HepG2 (cell line): ENCODE data around the gene TSPYL6. TPM values are rescaled to one million over a fixed set of nuclear protein-coding genes. Genes with fewer than 3 reads are reported as not detected.

ENCODE experiments used
- ATAC-seq: fragments of 200-7000 bp; cut with Tn5 transposase; 3 replicates; pipeline ENCODE4 v1.9.1; 2020; ENCODE audit warnings: mild to moderate bottlenecking, moderate library complexity
- BruUV-seq: library from RNA; stranded (reverse); fragments of 400-500 nt; replicated peaks from 2 replicates; lab custom pipeline; 2021; lab: Mats Ljungman, UMichigan
- CTCF ChIA-PET: fragments of 300-600 bp; formaldehyde crosslinking; extraction: SDS; loops from one replicate; lab custom pipeline; 2021; ENCODE audit warnings: low total read pairs, inconsistent platforms, low intra/inter-chr PET ratio; lab: Yijun Ruan, JAX
- POLR2A ChIA-PET: fragments of 350-600 bp; sonication (Branson Sonifier 250); formaldehyde crosslinking; loops from one replicate; lab custom pipeline; 2020; ENCODE audit warnings: antibody characterized with exemption, inconsistent platforms; lab: Yijun Ruan, JAX
- DNase-seq: peaks from one replicate; pipeline ENCODE4 v3.0.0-alpha.2; 2015; ENCODE audit warnings: low spot score
- FAIRE-seq: peaks from 3 replicates; lab custom pipeline; 2011; peaks lifted over from hg19 to GRCh38; lab: Jason Lieb, UNC
- H2AFZ ChIP-seq: one replicate; pipeline ENCODE4 v1.6.1; 2011; ENCODE audit warnings: low read length, inconsistent platforms
- H3K27ac ChIP-seq: fragments of 300-600 bp; 3 replicates; pipeline ENCODE4 v1.8.0; 2011; ENCODE audit warnings: mixed run types, mild to moderate bottlenecking, mixed read lengths, low read length, inconsistent platforms; ENCODE audit not compliant: insufficient read depth; ENCODE audit errors: extremely low read length
- H3K27me3 ChIP-seq, 2 experiments: fragments of 200-600 bp in 1 of 2; 2 replicates in 1 of 2; 3 replicates in 1 of 2; pipeline versions ENCODE4 v1.6.0 to v1.8.0; 2011; ENCODE audit warnings: low read length in 2 of 2, mild to moderate bottlenecking in 2 of 2, moderate library complexity in 2 of 2, inconsistent platforms in 1 of 2; ENCODE audit not compliant: insufficient read depth in 2 of 2, control insufficient read depth in 1 of 2
- H3K36me3 ChIP-seq, 2 experiments: fragments of 200-600 bp in 1 of 2; replicated peaks in 1 of 2; 2 replicates in 1 of 2; 3 replicates in 1 of 2; pipeline versions ENCODE4 v1.5.1 to v1.8.0; 2011; ENCODE audit warnings: low read length in 2 of 2, inconsistent platforms in 1 of 2; ENCODE audit not compliant: insufficient read depth in 2 of 2, control insufficient read depth in 1 of 2
- H3K4me1 ChIP-seq: 2 replicates; pipeline ENCODE4 v1.5.1; 2012; ENCODE audit warnings: low read length, inconsistent platforms; ENCODE audit not compliant: insufficient read depth
- H3K4me2 ChIP-seq: 2 replicates; pipeline ENCODE4 v1.6.0; 2011; ENCODE audit warnings: low read depth, low read length, inconsistent platforms
- H3K4me3 ChIP-seq, 3 experiments: fragments of 200-600 bp in 1 of 3; sonication (generic), shearing (Covaris generic) in 1 of 3; replicated peaks in 1 of 3; 2 replicates each; pipeline ENCODE4 v1.5.1; 2011 to 2016; ENCODE audit warnings: low read length in 3 of 3, inconsistent platforms in 2 of 3, low read depth in 2 of 3, mild to moderate bottlenecking in 2 of 3, control low read depth in 1 of 3, mixed read lengths in 1 of 3; ENCODE audit not compliant: insufficient read depth in 1 of 3
- H3K79me2 ChIP-seq: one replicate; pipeline ENCODE4 v1.6.1; 2011; ENCODE audit warnings: low read length, inconsistent platforms; ENCODE audit not compliant: insufficient read depth
- H3K9ac ChIP-seq: 2 replicates; pipeline ENCODE4 v1.6.0; 2011; ENCODE audit warnings: mild to moderate bottlenecking, low read depth, low read length, inconsistent platforms; ENCODE audit not compliant: insufficient read depth
- H3K9me3 ChIP-seq: 2 replicates; pipeline ENCODE4 v1.5.1; 2012; ENCODE audit warnings: mild to moderate bottlenecking, low read length
- H4K20me1 ChIP-seq: 2 replicates; pipeline ENCODE4 v1.6.0; 2011; ENCODE audit warnings: inconsistent platforms, mild to moderate bottlenecking, low read length, moderate library complexity; ENCODE audit not compliant: insufficient read depth
- CREM ChIP-seq, 2 experiments: sonication (generic) in 1 of 2; formaldehyde crosslinking in 1 of 2; IDR thresholded peaks; 2 replicates each; pipeline versions ENCODE4 v1.4.0 to v1.6.1; 2016 to 2020; ENCODE audit warnings: antibody characterized with exemption in 1 of 2, mild to moderate bottlenecking in 1 of 2, missing genetic modification reagents in 1 of 2
- ELF3 ChIP-seq: IDR thresholded peaks from 2 replicates; pipeline ENCODE4 v1.6.1; 2016; ENCODE audit warnings: missing genetic modification reagents, missing compliant biosample characterization
- FOXA1 ChIP-seq, 2 experiments: fragments of 450-650 bp in 1 of 2; sonication (generic) in 1 of 2; formaldehyde crosslinking in 1 of 2; IDR thresholded peaks; 2 replicates each; pipeline versions ENCODE4 v1.4.0 to v1.6.1; 2016 to 2020; ENCODE audit warnings: missing genetic modification reagents in 1 of 2
- FOXA3 ChIP-seq: IDR thresholded peaks from 2 replicates; pipeline ENCODE4 v1.6.1; 2016; ENCODE audit warnings: missing genetic modification reagents, missing compliant biosample characterization
- GATAD2A ChIP-seq: IDR thresholded peaks from 2 replicates; pipeline ENCODE4 v1.6.1; 2016
- HNF1A ChIP-seq, 2 experiments: sonication (generic) in 1 of 2; formaldehyde crosslinking in 1 of 2; IDR thresholded peaks; 2 replicates each; pipeline versions ENCODE4 v1.4.0 to v1.6.1; 2016 to 2020; ENCODE audit warnings: borderline replicate concordance in 1 of 2, low read depth in 1 of 2, mild to moderate bottlenecking in 1 of 2, missing genetic modification reagents in 1 of 2
- HNRNPUL1 ChIP-seq: fragments of 200-400 bp; formaldehyde crosslinking; IDR thresholded peaks from 2 replicates; pipeline ENCODE4 v1.6.1; 2017; ENCODE audit warnings: low read depth, mild to moderate bottlenecking, low read length, moderate library complexity
- NRL ChIP-seq: sonication (generic); formaldehyde crosslinking; IDR thresholded peaks from 2 replicates; pipeline ENCODE4 v1.5.0; 2020; ENCODE audit warnings: missing genetic modification reagents, mild to moderate bottlenecking, moderate library complexity, borderline replicate concordance
- RARA ChIP-seq: IDR thresholded peaks from 2 replicates; pipeline ENCODE4 v1.6.1; 2016; ENCODE audit warnings: missing genetic modification reagents, missing compliant biosample characterization
- RFXANK ChIP-seq: IDR thresholded peaks from 2 replicates; pipeline ENCODE4 v1.6.1; 2016
- SOX5 ChIP-seq: IDR thresholded peaks from 2 replicates; pipeline ENCODE4 v1.6.1; 2016; ENCODE audit warnings: borderline replicate concordance
- SP5 ChIP-seq: IDR thresholded peaks from 2 replicates; pipeline ENCODE4 v1.6.1; 2016; ENCODE audit warnings: low read depth, borderline replicate concordance
- SRSF1 ChIP-seq: fragments of 200-400 bp; formaldehyde crosslinking; optimal IDR thresholded peaks from 2 replicates; pipeline ENCODE3; 2017; ENCODE audit warnings: mild to moderate bottlenecking, low read depth, low read length, moderate library complexity
- ZBTB42 ChIP-seq: sonication (generic); formaldehyde crosslinking; IDR thresholded peaks from 2 replicates; pipeline ENCODE4 v1.5.0; 2020; ENCODE audit warnings: mild to moderate bottlenecking, missing genetic modification reagents
- ZNF225 ChIP-seq: sonication (generic); formaldehyde crosslinking; IDR thresholded peaks from 2 replicates; pipeline ENCODE4 v1.4.0; 2020; ENCODE audit warnings: mild to moderate bottlenecking, missing genetic modification reagents
- ZNF441 ChIP-seq: sonication (generic); formaldehyde crosslinking; IDR thresholded peaks from 2 replicates; pipeline ENCODE4 v1.7.0; 2021; ENCODE audit warnings: missing genetic modification reagents, borderline replicate concordance
- ZNF572 ChIP-seq: sonication (generic); formaldehyde crosslinking; IDR thresholded peaks from 2 replicates; pipeline ENCODE4 v1.5.1; 2020; ENCODE audit warnings: mild to moderate bottlenecking, missing genetic modification reagents
- ZNF720 ChIP-seq: sonication (generic); formaldehyde crosslinking; IDR thresholded peaks from 2 replicates; pipeline ENCODE4 v1.4.0; 2020; ENCODE audit warnings: missing genetic modification reagents
- WGBS: methylation state at CpG from one replicate; pipeline ENCODE4 v1.1.6; 2017; ENCODE audit warnings: low lambda C conversion rate; 5-methylcytosine and 5-hydroxymethylcytosine counted together
- in situ Hi-C: cut with HindIII; loops from 2 replicates; pipeline ENCODE4 v1.10.0; 2017; ENCODE audit warnings: low pct_unique_long_range_greater_than_20kb; ENCODE audit not compliant: extremely low pct_ligation_motif_present
- intact Hi-C: fragments of 100-400 bp; cut with micrococcal nuclease; formaldehyde crosslinking; loops from one replicate; pipeline ENCODE4 v1.10.0; 2022; ENCODE audit not compliant: unreplicated experiment
- polyA plus RNA-seq, 8 experiments: library from polyadenylated mRNA; depleted of rRNA in 3 of 8; stranded (reverse) in 7 of 8; unstranded in 1 of 8; fragments of >200 nt; fragmentation: Illumina TruSeq in 4 of 8; extraction: Trizol in 4 of 8; gene quantifications; 2 replicates each; pipeline versions ENCODE4 v1.2.1 to v1.2.3, GENCODE V29; 2011 to 2016; ENCODE audit warnings: low read depth in 4 of 8, missing spikeins in 1 of 8, mixed read lengths in 1 of 8; ENCODE audit not compliant: insufficient read depth in 1 of 8
- total RNA-seq, 5 experiments: library from RNA; depleted of rRNA; stranded (reverse); fragments of >200 nt; fragmentation: Illumina TruSeq; extraction: Trizol; gene quantifications; 2 replicates each; pipeline ENCODE4 v1.2.3, GENCODE V29; 2016; ENCODE audit warnings: low read depth in 1 of 5
- TF ChIP-seq, protein P1 (sequence below): sonication (generic); formaldehyde crosslinking; IDR thresholded peaks from 2 replicates; pipeline ENCODE4 v1.4.0; 2020; ENCODE audit warnings: mild to moderate bottlenecking, missing genetic modification reagents

TSPYL6 gene
- total and polyA plus RNA-seq, 2 of the 13 experiments (the other 11 are each of a cell fraction or from before 2014, with no cell fraction given) = 0.03 TPM; not detected in 1

GRCh38 chr2:54227798-54228197 is 28.2 kb downstream of the TSPYL6 start (continued):
- TF ChIP-seq SP5 (no peak), ZBTB42 (CRISPR knock-in tag) (no peak), ZNF720 (CRISPR knock-in tag) (no peak), HNRNPUL1 (no peak), ZNF441 (no peak), ELF3 (CRISPR knock-in tag) (no peak)
- TF ChIP-seq, protein P1, sequence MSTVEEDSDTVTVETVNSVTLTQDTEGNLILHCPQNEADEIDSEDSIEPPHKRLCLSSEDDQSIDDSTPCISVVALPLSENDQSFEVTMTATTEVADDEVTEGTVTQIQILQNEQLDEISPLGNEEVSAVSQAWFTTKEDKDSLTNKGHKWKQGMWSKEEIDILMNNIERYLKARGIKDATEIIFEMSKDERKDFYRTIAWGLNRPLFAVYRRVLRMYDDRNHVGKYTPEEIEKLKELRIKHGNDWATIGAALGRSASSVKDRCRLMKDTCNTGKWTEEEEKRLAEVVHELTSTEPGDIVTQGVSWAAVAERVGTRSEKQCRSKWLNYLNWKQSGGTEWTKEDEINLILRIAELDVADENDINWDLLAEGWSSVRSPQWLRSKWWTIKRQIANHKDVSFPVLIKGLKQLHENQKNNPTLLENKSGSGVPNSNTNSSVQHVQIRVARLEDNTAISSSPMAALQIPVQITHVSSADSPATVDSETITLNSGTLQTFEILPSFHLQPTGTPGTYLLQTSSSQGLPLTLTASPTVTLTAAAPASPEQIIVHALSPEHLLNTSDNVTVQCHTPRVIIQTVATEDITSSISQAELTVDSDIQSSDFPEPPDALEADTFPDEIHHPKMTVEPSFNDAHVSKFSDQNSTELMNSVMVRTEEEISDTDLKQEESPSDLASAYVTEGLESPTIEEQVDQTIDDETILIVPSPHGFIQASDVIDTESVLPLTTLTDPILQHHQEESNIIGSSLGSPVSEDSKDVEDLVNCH = no peak

GRCh38 chr2:54226260-54226659 is 29.8 kb downstream of the TSPYL6 start:
- peaks cover 43% of the 10 kb centered on the region for H3K4me1 ChIP-seq
- H3K9ac ChIP-seq = peak overlapping the region; percentile 19; the same call in 1 of the 2 replicates
- H3K79me2 ChIP-seq = no peaks in the 10 kb centered on the region
- H3K27ac ChIP-seq = peak overlapping the region; percentile 50
- no peaks in the 10 kb centered on the region for H4K20me1 ChIP-seq
- DNase-seq (peak; percentile 76), FAIRE-seq (no peak), ATAC-seq (peak; percentile 72)
- 35% methylated on average over 2 of the region's 2 CpGs for WGBS
- H3K4me2 ChIP-seq = peak overlapping the region; percentile 50
- H3K4me3 ChIP-seq = no peak overlapping the region; a peak in 1 of 6 replicates
- H3K9me3 ChIP-seq = no peaks in the 10 kb centered on the region
- in situ Hi-C loops (no loop called here), intact Hi-C loops (no loop called here)
- no peaks in the 10 kb centered on the region for H3K27me3 ChIP-seq
- ChIA-PET POLR2A (no interaction called here), CTCF (no interaction called here)
- no peak overlapping the region for H2AFZ ChIP-seq
- H3K36me3 ChIP-seq = no peaks in the 10 kb centered on the region
- no TSS peak for BruUV-seq
- TF ChIP-seq CREM (IDR thresholded peaks at IDR 0.05) (peak; percentile 29), CREM (CRISPR knock-in tag; IDR thresholded peaks at IDR 0.05) (no peak), ZNF572 (CRISPR knock-in tag) (no peak), RFXANK (CRISPR knock-in tag) (no peak), FOXA1 (IDR thresholded peaks at IDR 0.05) (no peak), FOXA1 (CRISPR knock-in tag; IDR thresholded peaks at IDR 0.05) (no peak), SRSF1 (no peak), GATAD2A (CRISPR knock-in tag) (peak; percentile 14; the same call in 1 of the 2 replicates), NRL (CRISPR knock-in tag) (no peak), FOXA3 (peak; percentile 5; the same call in 1 of the 2 replicates), SOX5 (CRISPR knock-in tag) (peak; percentile 64; the same call in 1 of the 2 replicates), HNF1A (IDR thresholded peaks at IDR 0.05; ENCODE audit: low read depth) (no peak), HNF1A (CRISPR knock-in tag; IDR thresholded peaks at IDR 0.05; ENCODE audit: borderline replicate concordance) (0 out of 2 replicates have a peak, but pooled peaks have one; percentile 32), RARA (CRISPR knock-in tag) (0 out of 2 replicates have a peak, but pooled peaks have one; percentile 9), ZNF225 (CRISPR knock-in tag) (no peak)
